Placental pericyte (primary cell): Measurements from ENCODE around the gene MAPKAPK2. TPM values are rescaled to one million over a fixed set of nuclear protein-coding genes. Genes with fewer than 3 reads are reported as not detected.

Source experiments
- small RNA-seq: library from RNA; depleted of rRNA; stranded (forward); fragments of <200 nt; gene quantifications from one replicate; pipeline ENCODE3, GENCODE V24; 2012; ENCODE audit warnings: low replicate concordance
- total RNA-seq: library from RNA; depleted of rRNA; stranded (reverse); fragments of >200 nt; gene quantifications from 2 replicates; pipeline ENCODE4 v1.2.3, GENCODE V29; 2012

Gene MAPKAPK2
- 65.9 and 76.2 TPM in 2 replicates for total RNA-seq

GRCh38 chr1:206684478-206685333 is at the start of gene MAPKAPK2:
MAPKAPK2 (plus strand) TSS chr1:206684905; CDS start chr1:206685230, 325 bp downstream.

GRCh38 chr1:206635080-206635977 is 49.4 kb upstream of the MAPKAPK2 start, which contains the start of gene DYRK3:
DYRK3 (plus strand) TSS chr1:206635536; CDS start chr1:206635704, 168 bp downstream.

GRCh38 chr1:206770531-206771337 is 86.0 kb downstream of the MAPKAPK2 start, which contains the start of gene IL19:
IL19 (plus strand) TSS chr1:206770773; CDS start chr1:206836663, 65,890 bp downstream.

GRCh38 chr1:206772243-206772937 is 87.7 kb downstream of the MAPKAPK2 start, which contains the start of gene IL10:
IL10 (minus strand) TSS chr1:206772494; CDS start chr1:206772435, 59 bp downstream.

Small RNA genes lying within 50 kb of the gene (small RNA-seq; reads per million reads assigned to genes)
- not detected for gene RF00019

Other genes starting within 250 kb of the MAPKAPK2 start
- gene IKBKE, start 214.4 kb upstream of the MAPKAPK2 start, total RNA-seq = 42.7 and 51.4 TPM in 2 replicates
- 0.72 and 5.5 TPM in 2 replicates for gene RASSF5, start 177.4 kb upstream of the MAPKAPK2 start, total RNA-seq
- 49.5 and 57.1 TPM in 2 replicates for gene EIF2D, start 72.4 kb upstream of the MAPKAPK2 start, total RNA-seq
- 41.4 and 62.4 TPM in 2 replicates for gene DYRK3, start 49.4 kb upstream of the MAPKAPK2 start, total RNA-seq
- gene IL19, start 85.9 kb downstream of the MAPKAPK2 start, total RNA-seq = 0.14 and 1.8 TPM in 2 replicates
- 0.22 and 0.86 TPM in 2 replicates for gene IL10, start 87.6 kb downstream of the MAPKAPK2 start, total RNA-seq
- 0.29 and 0.44 TPM in 2 replicates for gene IL20, start 180.7 kb downstream of the MAPKAPK2 start, total RNA-seq
- 164 and 175 TPM in 2 replicates for gene IL24, start 212.5 kb downstream of the MAPKAPK2 start, total RNA-seq
- 4.3 and 7.7 TPM in 2 replicates for gene FCMR, start 237.0 kb downstream of the MAPKAPK2 start, total RNA-seq